Smooth muscle cell (in vitro differentiated cells): ENCODE results near the gene HINT2. TPM values are rescaled to one million over a fixed set of nuclear protein-coding genes. Genes with fewer than 3 reads are reported as not detected.
A peak's percentile ranks its signal among the peaks of the same experiment; 100 is the strongest.

Source experiments
- DNase-seq: peaks from one replicate; lab custom pipeline; 2025; ENCODE audit not compliant: unreplicated experiment; lab: John Stamatoyannopoulos, UW
- H2AFZ ChIP-seq: fragments of 200-600 bp; sonication (generic); 2 replicates; pipeline ENCODE4 v1.6.0; 2016; ENCODE audit warnings: antibody characterized with exemption, low read depth, mild to moderate bottlenecking
- H3F3A ChIP-seq: fragments of 200-600 bp; sonication (generic); 2 replicates; pipeline ENCODE4 v1.6.0; 2017; ENCODE audit warnings: antibody characterized with exemption, low read depth
- H3K27ac ChIP-seq: fragments of 200-600 bp; sonication (generic); 2 replicates; pipeline ENCODE4 v1.5.1; 2016; ENCODE audit warnings: low read depth, mild to moderate bottlenecking
- H3K27me3 ChIP-seq: fragments of 200-600 bp; sonication (generic); 2 replicates; pipeline ENCODE4 v1.6.1; 2016; ENCODE audit warnings: low read depth, mild to moderate bottlenecking
- H3K36me3 ChIP-seq: fragments of 200-600 bp; sonication (generic); 2 replicates; pipeline ENCODE4 v1.5.1; 2016; ENCODE audit warnings: low read depth
- H3K4me1 ChIP-seq: fragments of 200-600 bp; sonication (generic); 2 replicates; pipeline ENCODE4 v1.5.1; 2016; ENCODE audit warnings: low read depth
- H3K4me2 ChIP-seq: fragments of 200-600 bp; sonication (generic); 2 replicates; pipeline ENCODE4 v1.6.0; 2016; ENCODE audit warnings: mild to moderate bottlenecking
- H3K4me3 ChIP-seq: fragments of 200-600 bp; sonication (generic); 2 replicates; pipeline ENCODE4 v1.5.1; 2016; ENCODE audit warnings: mild to moderate bottlenecking
- H3K79me2 ChIP-seq: fragments of 200-600 bp; sonication (generic); 2 replicates; pipeline ENCODE4 v1.6.0; 2016; ENCODE audit warnings: low read depth, mild to moderate bottlenecking
- H3K9ac ChIP-seq: fragments of 200-600 bp; sonication (generic); 2 replicates; pipeline ENCODE4 v1.6.0; 2016; ENCODE audit warnings: low read depth
- H3K9me3 ChIP-seq: fragments of 200-600 bp; sonication (generic); replicated peaks from 2 replicates; pipeline ENCODE4 v1.5.1; 2016; ENCODE audit warnings: low read depth
- H4K20me1 ChIP-seq: fragments of 200-600 bp; sonication (generic); 2 replicates; pipeline ENCODE4 v1.6.0; 2016; ENCODE audit warnings: low read depth
- WGBS: methylation state at CpG from one replicate; pipeline ENCODE4 v1.1.7; 2016; ENCODE audit warnings: low lambda C conversion rate; 5-methylcytosine and 5-hydroxymethylcytosine counted together
- polyA plus RNA-seq: library from polyadenylated mRNA; unstranded; fragments of >200 nt; fragmentation: Nextera tagmentation; extraction: Ambion mirVana; gene quantifications from 2 replicates; pipeline ENCODE4 v1.2.1, GENCODE V29; 2016
- total RNA-seq: library from RNA; depleted of rRNA; stranded (reverse); fragments of >200 nt; gene quantifications from 2 replicates; pipeline ENCODE4 v1.2.3, GENCODE V29; 2014
- TF ChIP-seq, protein P1 (sequence below): fragments of 200-600 bp; sonication (generic); IDR thresholded peaks from 2 replicates; pipeline ENCODE4 v1.5.1; 2017; ENCODE audit warnings: borderline replicate concordance, mild to moderate bottlenecking, antibody characterized with exemption; ENCODE audit not compliant: insufficient read depth, poor library complexity, severe bottlenecking

HINT2 gene
- total and polyA plus RNA-seq, 2 experiments from 2014 or later, result 7.7 to 66.7 TPM

DNA sequence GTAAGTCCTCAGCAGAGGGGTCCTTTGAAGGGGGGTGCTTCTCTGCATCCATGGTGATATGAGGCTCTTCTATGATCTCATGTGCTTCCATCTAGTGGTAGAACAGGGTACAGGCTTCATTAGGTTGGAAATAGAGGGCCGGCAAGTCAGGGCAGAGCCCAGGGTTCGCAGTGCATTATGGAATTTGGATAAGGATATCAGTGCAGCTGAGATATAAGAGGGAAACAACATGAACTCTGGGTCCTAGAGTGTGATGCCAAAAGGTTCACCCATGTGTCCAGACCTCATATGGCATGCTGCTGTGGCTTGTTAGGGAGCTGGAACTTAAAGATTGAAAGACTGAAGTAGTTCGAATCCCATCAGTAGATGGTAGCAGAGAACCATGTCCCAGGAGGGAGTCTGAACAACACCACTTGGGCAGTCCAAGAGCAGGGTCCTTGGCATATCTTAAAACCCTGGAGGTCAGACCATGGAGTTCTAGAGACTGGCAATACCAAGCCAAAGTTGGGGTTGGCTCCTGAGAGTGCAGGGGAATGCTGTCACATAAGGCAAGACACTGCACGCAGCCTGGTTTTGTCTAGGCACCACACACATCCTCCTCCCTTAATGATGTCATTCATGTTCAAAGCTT is 11.3 kb upstream of the HINT2 start:
- Histone ChIP-seq H3K27ac (no peak overlapping the region), H3K79me2 (peaks cover 9% of the 10 kb centered on the region), H3K4me1 (peaks cover 8% of the 10 kb centered on the region), H4K20me1 (no peaks in the 10 kb centered on the region), H3K36me3 (no peaks in the 10 kb centered on the region), H2AFZ (no peak overlapping the region), H3K4me3 (no peak overlapping the region), H3K4me2 (peak overlapping the region; percentile 37), H3F3A (peaks cover 7% of the 10 kb centered on the region), H3K9me3 (no peaks in the 10 kb centered on the region), H3K27me3 (no peaks in the 10 kb centered on the region), H3K9ac (no peak overlapping the region)
- TF ChIP-seq, protein P1, sequence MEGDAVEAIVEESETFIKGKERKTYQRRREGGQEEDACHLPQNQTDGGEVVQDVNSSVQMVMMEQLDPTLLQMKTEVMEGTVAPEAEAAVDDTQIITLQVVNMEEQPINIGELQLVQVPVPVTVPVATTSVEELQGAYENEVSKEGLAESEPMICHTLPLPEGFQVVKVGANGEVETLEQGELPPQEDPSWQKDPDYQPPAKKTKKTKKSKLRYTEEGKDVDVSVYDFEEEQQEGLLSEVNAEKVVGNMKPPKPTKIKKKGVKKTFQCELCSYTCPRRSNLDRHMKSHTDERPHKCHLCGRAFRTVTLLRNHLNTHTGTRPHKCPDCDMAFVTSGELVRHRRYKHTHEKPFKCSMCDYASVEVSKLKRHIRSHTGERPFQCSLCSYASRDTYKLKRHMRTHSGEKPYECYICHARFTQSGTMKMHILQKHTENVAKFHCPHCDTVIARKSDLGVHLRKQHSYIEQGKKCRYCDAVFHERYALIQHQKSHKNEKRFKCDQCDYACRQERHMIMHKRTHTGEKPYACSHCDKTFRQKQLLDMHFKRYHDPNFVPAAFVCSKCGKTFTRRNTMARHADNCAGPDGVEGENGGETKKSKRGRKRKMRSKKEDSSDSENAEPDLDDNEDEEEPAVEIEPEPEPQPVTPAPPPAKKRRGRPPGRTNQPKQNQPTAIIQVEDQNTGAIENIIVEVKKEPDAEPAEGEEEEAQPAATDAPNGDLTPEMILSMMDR, result peak; percentile 68
- WGBS, result 60% methylated on average over 4 of the region's 4 CpGs
- DNase-seq, result no peak

DNA sequence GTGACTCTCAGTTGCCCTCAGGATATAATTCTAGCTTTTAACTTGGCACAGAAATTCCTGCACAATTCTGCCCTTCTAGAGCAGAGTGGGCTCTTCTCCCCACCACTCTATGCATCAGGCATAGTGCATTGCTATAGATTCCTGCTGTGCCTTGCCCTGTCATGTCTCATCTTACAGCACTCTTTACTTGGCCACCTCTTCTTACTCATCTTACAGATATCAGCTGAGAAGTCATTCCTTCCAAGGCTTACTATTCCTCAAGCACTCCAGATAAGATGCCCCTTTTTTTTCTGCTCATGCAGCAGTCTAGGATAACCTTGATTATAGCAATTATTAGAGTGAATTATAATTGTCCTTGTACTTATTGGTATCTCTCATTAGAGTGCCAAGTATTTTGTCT is 8.1 kb upstream of the HINT2 start:
- Histone ChIP-seq H3K4me3 (no peak overlapping the region), H3K27me3 (no peaks in the 10 kb centered on the region), H3K36me3 (no peaks in the 10 kb centered on the region), H3K4me2 (no peak overlapping the region), H3K27ac (no peak overlapping the region), H3K4me1 (no peaks in the 10 kb centered on the region), H3K9me3 (no peaks in the 10 kb centered on the region), H4K20me1 (no peaks in the 10 kb centered on the region), H3K79me2 (no peaks in the 10 kb centered on the region), H2AFZ (no peak overlapping the region), H3K9ac (no peak overlapping the region), H3F3A (peaks cover 7% of the 10 kb centered on the region)
- DNase-seq, result no peak
- TF ChIP-seq, protein P1, result no peak

DNA sequence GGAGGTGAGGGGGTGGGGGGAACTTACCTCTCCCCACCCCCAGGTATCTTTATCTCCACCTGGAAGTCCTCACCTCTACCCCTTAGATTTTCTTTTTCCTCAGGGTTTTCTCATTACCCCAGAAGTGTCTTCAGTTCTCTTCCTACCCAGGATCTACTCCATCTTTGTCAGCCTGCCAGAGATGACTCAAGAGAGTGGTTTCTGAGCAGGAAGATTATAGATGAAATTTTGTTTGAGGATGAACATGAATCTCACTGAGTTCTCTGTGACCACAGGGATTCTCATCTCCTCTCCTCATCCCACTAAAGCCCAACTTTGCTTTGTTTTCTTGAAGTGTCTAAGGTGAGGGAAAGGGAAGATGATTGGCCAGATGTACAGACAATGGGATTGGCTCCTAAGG is 5.2 kb upstream of the HINT2 start:
- TF ChIP-seq, protein P1, result no peak

DNA sequence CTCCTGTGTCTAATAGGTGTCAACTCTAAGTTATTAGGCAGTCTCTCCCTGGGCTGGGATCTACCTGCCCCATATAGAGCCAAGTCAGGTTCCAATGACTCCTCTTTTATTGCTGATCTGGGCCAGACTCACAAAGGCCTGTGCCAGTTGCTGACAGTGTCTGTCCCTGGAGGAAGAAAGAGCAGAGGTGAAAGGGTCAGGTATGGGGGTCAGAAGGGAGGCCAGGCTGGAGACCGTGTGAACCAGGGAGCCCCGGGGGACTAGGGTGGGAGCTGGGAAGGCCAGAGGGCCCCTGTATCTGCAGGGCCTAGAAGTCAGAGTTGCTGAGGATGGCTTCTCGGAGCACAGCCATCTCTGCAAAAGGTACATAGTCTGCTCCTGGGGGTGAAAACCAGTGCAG is 3.5 kb upstream of the HINT2 start:
- TF ChIP-seq, protein P1, result no peak
- 82% methylated on average over 3 of the region's 3 CpGs for WGBS
- Histone ChIP-seq H3K4me2 (no peak overlapping the region), H3K27me3 (peaks cover 3% of the 10 kb centered on the region), H3K9me3 (no peaks in the 10 kb centered on the region), H3K36me3 (no peaks in the 10 kb centered on the region), H2AFZ (no peak overlapping the region), H4K20me1 (no peaks in the 10 kb centered on the region), H3K4me1 (peaks cover 9% of the 10 kb centered on the region), H3K27ac (no peak overlapping the region), H3K79me2 (no peaks in the 10 kb centered on the region), H3F3A (no peaks in the 10 kb centered on the region), H3K4me3 (no peak overlapping the region), H3K9ac (no peak overlapping the region)
- DNase-seq, result no peak

More for the DNA sequence above, 5.2 kb upstream of the HINT2 start:
- Histone ChIP-seq H3K4me2 (no peak overlapping the region), H3K36me3 (no peaks in the 10 kb centered on the region), H3K9ac (no peak overlapping the region), H3F3A (no peaks in the 10 kb centered on the region), H3K27me3 (peaks cover 3% of the 10 kb centered on the region), H2AFZ (no peak overlapping the region), H3K4me1 (no peaks in the 10 kb centered on the region), H3K4me3 (no peak overlapping the region), H3K27ac (no peak overlapping the region), H3K79me2 (no peaks in the 10 kb centered on the region), H4K20me1 (no peaks in the 10 kb centered on the region), H3K9me3 (no peaks in the 10 kb centered on the region)
- DNase-seq, result no peak
